Mesenchymal stem cell (in vitro differentiated cells and primary cell): ENCODE measurements around the gene TUBA3D.
"Not testable (repeated sequence)": the region's sequence is repeated elsewhere in the genome, so short reads cannot be mapped to it uniquely, and the experiment has no call there.

ENCODE experiments used
- DNase-seq: peaks from one replicate; pipeline ENCODE4 v3.0.0-alpha.2; 2013
- H2AFZ ChIP-seq: one replicate; pipeline ENCODE4 v1.6.1; 2013; ENCODE audit warnings: low read depth, mild to moderate bottlenecking, control low read depth, inconsistent platforms, low read length, moderate library complexity
- H2AK5ac ChIP-seq: 2 replicates; pipeline ENCODE4 v1.6.1; 2013; ENCODE audit warnings: low read length, moderate library complexity, mild to moderate bottlenecking, inconsistent platforms; ENCODE audit not compliant: severe bottlenecking
- H2BK120ac ChIP-seq: one replicate; pipeline ENCODE4 v1.6.1; 2013; ENCODE audit warnings: low read depth, mild to moderate bottlenecking, inconsistent platforms, low read length, moderate library complexity
- H2BK12ac ChIP-seq, 2 experiments: one replicate each; pipeline ENCODE4 v1.6.1; 2013; ENCODE audit warnings: inconsistent platforms in 2 of 2, low read length in 2 of 2, mild to moderate bottlenecking in 2 of 2, moderate library complexity in 2 of 2, control low read depth in 1 of 2
- H2BK15ac ChIP-seq: one replicate; pipeline ENCODE4 v1.6.1; 2013; ENCODE audit warnings: mild to moderate bottlenecking, low read depth, inconsistent platforms; ENCODE audit not compliant: poor library complexity, severe bottlenecking
- H2BK5ac ChIP-seq: 2 replicates; pipeline ENCODE4 v1.6.1; 2013; ENCODE audit warnings: low read depth, mild to moderate bottlenecking, low read length, control low read depth, inconsistent platforms; ENCODE audit not compliant: poor library complexity, severe bottlenecking
- H3K14ac ChIP-seq, 2 experiments: one replicate each; pipeline ENCODE4 v1.6.1; 2013; ENCODE audit warnings: inconsistent platforms in 2 of 2, low read length in 2 of 2, control low read depth in 1 of 2, mild to moderate bottlenecking in 1 of 2, moderate library complexity in 1 of 2
- H3K18ac ChIP-seq, 2 experiments: one replicate each; pipeline ENCODE4 v1.6.1; 2013; ENCODE audit warnings: inconsistent platforms in 2 of 2, low read length in 2 of 2, control low read depth in 1 of 2, low read depth in 1 of 2, mild to moderate bottlenecking in 1 of 2
- H3K23ac ChIP-seq, 2 experiments: one replicate each; pipeline ENCODE4 v1.6.1; 2013; ENCODE audit warnings: inconsistent platforms in 2 of 2, low read length in 2 of 2, mild to moderate bottlenecking in 2 of 2, moderate library complexity in 2 of 2, control low read depth in 1 of 2
- H3K27ac ChIP-seq: 2 replicates; pipeline ENCODE4 v1.5.1; 2013; ENCODE audit warnings: mild to moderate bottlenecking, moderate library complexity, low read length, control low read depth, inconsistent platforms; ENCODE audit not compliant: poor library complexity, severe bottlenecking
- H3K27me3 ChIP-seq, 2 experiments: 2 replicates each; pipeline versions ENCODE4 v1.6.1 to v1.7.0; 2013; ENCODE audit warnings: low read length in 2 of 2, mild to moderate bottlenecking in 2 of 2, moderate library complexity in 2 of 2, control low read depth in 1 of 2, inconsistent platforms in 1 of 2; ENCODE audit not compliant: control insufficient read depth in 1 of 2, insufficient read depth in 1 of 2
- H3K36me3 ChIP-seq, 2 experiments: 2 replicates each; pipeline versions ENCODE4 v1.6.1 to v1.7.0; 2013; ENCODE audit warnings: low read length in 2 of 2, control low read depth in 1 of 2, inconsistent platforms in 1 of 2, low read depth in 1 of 2, mild to moderate bottlenecking in 1 of 2; ENCODE audit not compliant: insufficient read depth in 2 of 2, control insufficient read depth in 1 of 2
- H3K4ac ChIP-seq, 2 experiments: one replicate each; pipeline ENCODE4 v1.6.1; 2013; ENCODE audit warnings: inconsistent platforms in 2 of 2, low read length in 2 of 2, mild to moderate bottlenecking in 2 of 2, moderate library complexity in 2 of 2, control low read depth in 1 of 2, low read depth in 1 of 2
- H3K4me1 ChIP-seq: 2 replicates; pipeline ENCODE4 v1.6.1; 2013; ENCODE audit warnings: low read depth, low read length, control low read depth; ENCODE audit not compliant: control insufficient read depth, insufficient read depth
- H3K4me2 ChIP-seq: 2 replicates; pipeline ENCODE4 v1.6.1; 2013; ENCODE audit warnings: low read length, mild to moderate bottlenecking, inconsistent platforms; ENCODE audit not compliant: poor library complexity, severe bottlenecking
- H3K4me3 ChIP-seq, 2 experiments: 2 replicates each; pipeline versions ENCODE4 v1.5.1 to v1.7.0; 2013; ENCODE audit warnings: low read length in 2 of 2, mild to moderate bottlenecking in 2 of 2, control low read depth in 1 of 2, low read depth in 1 of 2; ENCODE audit not compliant: insufficient read depth in 1 of 2
- H3K79me1 ChIP-seq: replicated peaks from 2 replicates; pipeline ENCODE4 v1.6.1; 2013; ENCODE audit warnings: mild to moderate bottlenecking, control low read depth, low read length, inconsistent platforms; ENCODE audit not compliant: poor library complexity, severe bottlenecking
- H3K9ac ChIP-seq: 2 replicates; pipeline ENCODE4 v1.7.0; 2013; ENCODE audit warnings: mild to moderate bottlenecking, low read length, moderate library complexity
- H3K9me3 ChIP-seq: 2 replicates; pipeline ENCODE4 v1.7.0; 2013; ENCODE audit warnings: mild to moderate bottlenecking, low read length; ENCODE audit not compliant: control insufficient read depth
- H4K8ac ChIP-seq: one replicate; pipeline ENCODE4 v1.6.1; 2013; ENCODE audit warnings: inconsistent platforms, mild to moderate bottlenecking, low read length, moderate library complexity
- H4K91ac ChIP-seq: one replicate; pipeline ENCODE4 v1.6.1; 2013; ENCODE audit warnings: mild to moderate bottlenecking, low read length, inconsistent platforms
- WGBS: methylation state at CpG from one replicate; pipeline ENCODE4 v1.1.7; 2013; ENCODE audit warnings: mixed read lengths; 5-methylcytosine and 5-hydroxymethylcytosine counted together

The TUBA3D gene

DNA sequence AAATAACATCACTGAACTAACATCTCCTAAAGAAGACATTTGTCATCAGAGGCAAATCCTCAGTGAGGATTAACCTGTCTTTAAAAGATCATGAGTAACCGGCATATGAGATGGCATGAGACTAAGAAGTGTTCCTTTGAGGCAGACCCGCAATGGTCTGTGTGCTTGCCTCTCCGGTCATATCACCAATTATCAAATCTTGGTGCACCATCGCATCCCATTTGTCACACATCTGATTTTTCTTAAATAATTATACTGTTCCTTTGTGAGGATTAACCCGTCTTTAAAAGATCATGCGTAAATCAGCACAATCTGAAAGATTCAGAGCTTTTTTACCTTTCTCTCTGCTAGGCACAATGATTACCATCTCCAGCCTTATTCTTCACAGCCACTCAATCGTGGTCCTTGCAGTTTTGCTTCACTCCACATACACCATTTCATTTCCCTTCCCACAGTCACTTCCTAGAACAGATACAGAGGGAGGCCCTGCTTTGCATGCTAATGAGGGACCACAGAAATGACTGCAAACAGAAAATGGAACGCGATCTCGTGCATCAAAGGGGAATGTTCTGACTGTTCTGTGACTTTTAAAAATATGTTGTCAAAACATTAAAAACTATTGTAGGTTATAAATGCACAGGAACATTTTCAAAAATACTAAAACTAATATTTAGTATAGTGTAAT is 24.5 kb upstream of the TUBA3D start:
- not testable (repeated sequence) for H2BK5ac ChIP-seq, H3K4me2 ChIP-seq, H3K4me1 ChIP-seq, DNase-seq, H2BK120ac ChIP-seq, H3K36me3 ChIP-seq, H2BK15ac ChIP-seq, H3K18ac ChIP-seq, H2AFZ ChIP-seq, H3K23ac ChIP-seq, H3K4me3 ChIP-seq, H4K91ac ChIP-seq, H3K4ac ChIP-seq, H3K14ac ChIP-seq, H3K9ac ChIP-seq, H4K8ac ChIP-seq, H3K9me3 ChIP-seq, H2AK5ac ChIP-seq, H2BK12ac ChIP-seq, H3K79me1 ChIP-seq, H3K27ac ChIP-seq
- peaks cover 0 to 13% of the 10 kb centered on the region in 2 experiments for H3K27me3 ChIP-seq
- WGBS = 98% methylated on average over 6 of the region's 10 CpGs

DNA sequence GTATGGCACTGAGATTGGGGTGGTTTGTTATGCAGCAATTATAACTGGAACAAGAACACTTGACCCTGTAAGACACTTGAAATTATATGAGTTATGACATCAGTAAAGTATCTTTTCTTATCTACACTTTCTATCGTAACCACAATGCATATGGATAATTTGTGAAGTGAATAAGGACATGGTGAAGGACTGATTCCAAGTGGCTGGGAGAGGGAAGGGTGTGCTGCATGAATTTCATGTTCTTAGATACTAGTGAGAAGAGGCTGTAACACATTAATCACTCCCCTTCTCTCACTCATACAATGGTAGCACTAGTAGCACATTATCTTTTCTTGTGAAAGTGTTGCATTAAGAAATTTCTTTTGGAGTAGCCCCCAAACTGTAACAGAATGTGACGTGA is 21.0 kb upstream of the TUBA3D start:
- H3K79me1 ChIP-seq, H2AK5ac ChIP-seq, H3K4ac ChIP-seq, H4K91ac ChIP-seq, H4K8ac ChIP-seq, H2BK120ac ChIP-seq, H3K23ac ChIP-seq, H3K4me1 ChIP-seq, H2BK15ac ChIP-seq, H3K4me3 ChIP-seq, H2BK5ac ChIP-seq, H3K4me2 ChIP-seq, H2BK12ac ChIP-seq, H3K14ac ChIP-seq, H3K27ac ChIP-seq, DNase-seq, H3K9ac ChIP-seq, H3K9me3 ChIP-seq, H3K27me3 ChIP-seq, H3K36me3 ChIP-seq, H3K18ac ChIP-seq, H2AFZ ChIP-seq: not testable (repeated sequence)
- no CpG with 5 or more reads among the region's 2 CpGs for WGBS

DNA sequence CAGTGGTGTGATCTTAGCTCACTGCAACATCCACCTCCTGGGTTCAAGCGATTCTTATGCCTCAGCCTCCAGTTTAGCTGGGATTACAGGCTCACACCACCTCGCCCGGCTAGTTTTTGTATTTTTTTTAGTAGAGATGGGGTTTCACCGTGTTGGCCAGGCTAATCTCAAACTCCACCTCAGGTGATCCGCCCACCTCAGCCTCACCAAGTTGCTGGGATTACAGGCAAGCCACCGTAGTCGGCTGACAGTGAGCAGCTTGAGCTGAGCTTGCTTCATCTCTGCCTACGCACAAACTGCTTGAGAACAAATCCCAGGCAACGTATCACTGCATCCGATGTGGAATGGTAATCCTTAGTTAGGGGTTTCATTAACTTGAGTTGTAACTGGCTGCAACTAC is 8.2 kb upstream of the TUBA3D start:
- H2BK15ac ChIP-seq, H3K4ac ChIP-seq, H3K36me3 ChIP-seq, H3K23ac ChIP-seq, H2BK12ac ChIP-seq, H3K14ac ChIP-seq, H3K27ac ChIP-seq, H3K4me2 ChIP-seq, H3K79me1 ChIP-seq, H2BK120ac ChIP-seq, H3K9me3 ChIP-seq, H3K18ac ChIP-seq, DNase-seq, H2BK5ac ChIP-seq, H3K9ac ChIP-seq, H3K27me3 ChIP-seq, H2AK5ac ChIP-seq, H4K8ac ChIP-seq, H3K4me1 ChIP-seq, H4K91ac ChIP-seq, H2AFZ ChIP-seq, H3K4me3 ChIP-seq: not testable (repeated sequence)
- WGBS = 91% methylated on average over 7 of the region's 10 CpGs

DNA sequence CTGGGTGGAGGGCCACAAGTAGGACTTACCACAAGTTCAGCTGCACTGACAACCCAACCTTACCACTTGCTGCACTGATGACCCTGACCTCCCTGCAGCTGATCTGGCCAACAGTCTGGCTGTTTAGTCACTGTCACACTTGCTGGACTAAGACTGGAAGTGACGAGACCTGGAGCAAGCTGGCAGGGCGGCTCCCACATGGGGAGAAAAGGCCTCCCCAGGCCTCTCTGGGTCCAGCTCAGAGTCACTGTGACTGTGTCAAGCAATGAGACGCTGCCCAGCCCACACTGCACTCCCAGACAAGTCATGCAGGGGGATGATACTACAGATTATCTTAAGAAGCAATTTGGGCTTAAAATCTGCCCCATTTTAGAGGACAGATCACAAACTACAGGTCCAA is 5.0 kb upstream of the TUBA3D start:
- H2BK120ac ChIP-seq, H3K14ac ChIP-seq, H2BK5ac ChIP-seq, H3K4me1 ChIP-seq, H3K9ac ChIP-seq, H2AK5ac ChIP-seq, H3K4me2 ChIP-seq, H3K9me3 ChIP-seq, H4K8ac ChIP-seq, H3K27ac ChIP-seq, H2AFZ ChIP-seq, H3K18ac ChIP-seq, H3K27me3 ChIP-seq, H2BK15ac ChIP-seq, H3K36me3 ChIP-seq, H3K4ac ChIP-seq, H2BK12ac ChIP-seq, H3K23ac ChIP-seq, H3K4me3 ChIP-seq, DNase-seq, H3K79me1 ChIP-seq, H4K91ac ChIP-seq: not testable (repeated sequence)
- 82% methylated on average over 3 of the region's 3 CpGs for whole genome bisulfite sequencing
